GM23338 (cell line): Measurements from ENCODE around the gene FAM185A. TPM values are rescaled to one million over a fixed set of nuclear protein-coding genes. Genes with fewer than 3 reads are reported as not detected.

ENCODE experiments used
- ATAC-seq: fragments of 200-7000 bp; cut with Tn5 transposase; 3 replicates; pipeline ENCODE4 v1.9.1; 2020
- DNase-seq: peaks from one replicate; pipeline ENCODE4 v3.0.0-alpha.2; 2015; ENCODE audit warnings: low spot score
- H2AFZ ChIP-seq: fragments of 200-600 bp; sonication (generic); 2 replicates; pipeline ENCODE4 v1.8.0; 2016; ENCODE audit warnings: antibody characterized with exemption, mild to moderate bottlenecking, moderate library complexity
- H3F3A ChIP-seq: fragments of 200-600 bp; sonication (generic); replicated peaks from 2 replicates; pipeline ENCODE4 v1.8.0; 2017; ENCODE audit warnings: antibody characterized with exemption, mixed run types, low read depth
- H3K27ac ChIP-seq: fragments of 200-600 bp; sonication (generic); 2 replicates; pipeline ENCODE4 v1.6.1; 2016; ENCODE audit warnings: low read depth
- H3K27me3 ChIP-seq: fragments of 200-600 bp; sonication (generic); 2 replicates; pipeline ENCODE4 v1.8.0; 2016; ENCODE audit warnings: mild to moderate bottlenecking, mixed run types, moderate library complexity; ENCODE audit not compliant: insufficient read depth
- H3K36me3 ChIP-seq: fragments of 200-600 bp; sonication (generic); 2 replicates; pipeline ENCODE4 v1.8.0; 2016; ENCODE audit warnings: mild to moderate bottlenecking; ENCODE audit not compliant: insufficient read depth
- H3K4me1 ChIP-seq: fragments of 200-600 bp; sonication (generic); 2 replicates; pipeline ENCODE4 v1.8.0; 2016; ENCODE audit warnings: mild to moderate bottlenecking, moderate library complexity; ENCODE audit not compliant: insufficient read depth
- H3K4me2 ChIP-seq: fragments of 200-600 bp; sonication (generic); 2 replicates; pipeline ENCODE4 v1.7.1; 2017; ENCODE audit warnings: mixed run types
- H3K4me3 ChIP-seq: fragments of 200-600 bp; sonication (generic); 2 replicates; pipeline ENCODE4 v1.6.1; 2016; ENCODE audit warnings: mixed run types
- H3K79me2 ChIP-seq: fragments of 200-600 bp; sonication (generic); replicated peaks from 2 replicates; pipeline ENCODE4 v1.8.0; 2017; ENCODE audit warnings: mild to moderate bottlenecking; ENCODE audit not compliant: insufficient read depth
- H3K9me2 ChIP-seq: fragments of 200-600 bp; sonication (generic); 2 replicates; pipeline ENCODE4 v1.8.0; 2017; ENCODE audit not compliant: insufficient read depth
- H4K20me1 ChIP-seq: fragments of 200-600 bp; sonication (generic); replicated peaks from 2 replicates; pipeline ENCODE4 v1.8.0; 2017; ENCODE audit warnings: mild to moderate bottlenecking; ENCODE audit not compliant: insufficient read depth
- H3K27ac Mint-ChIP-seq: 2 replicates; pipeline ENCODE4 v1.8.0; 2020; ENCODE audit warnings: inconsistent platforms, mild to moderate bottlenecking, moderate library complexity, mixed read lengths
- H3K27me3 Mint-ChIP-seq: 3 replicates; pipeline ENCODE4 v1.8.0; 2022; ENCODE audit warnings: low read depth, mild to moderate bottlenecking, moderate library complexity, mixed read lengths, inconsistent platforms; ENCODE audit not compliant: insufficient read depth, poor library complexity
- H3K36me3 Mint-ChIP-seq: 3 replicates; pipeline ENCODE4 v1.8.0; 2021; ENCODE audit warnings: low read depth, mild to moderate bottlenecking, inconsistent platforms, moderate library complexity, mixed read lengths
- H3K4me1 Mint-ChIP-seq: 3 replicates; pipeline ENCODE4 v1.8.0; 2020; ENCODE audit warnings: mild to moderate bottlenecking, inconsistent platforms, mixed read lengths
- H3K4me3 Mint-ChIP-seq: 3 replicates; pipeline ENCODE4 v1.8.0; 2021; ENCODE audit warnings: moderate library complexity, mild to moderate bottlenecking, inconsistent platforms, mixed read lengths
- H3K9me3 Mint-ChIP-seq: 3 replicates; pipeline ENCODE4 v1.8.0; 2020; ENCODE audit warnings: moderate library complexity, mild to moderate bottlenecking, inconsistent platforms, mixed read lengths
- CTCF ChIP-seq, 2 experiments: fragments of 200-600 bp in 1 of 2; sonication (generic) in 1 of 2; conservative IDR thresholded peaks; 2 replicates each; pipeline versions ENCODE4 v1.5.1 to v1.6.1; 2016 to 2017; ENCODE audit warnings: antibody characterized with exemption in 2 of 2, low read depth in 2 of 2, mild to moderate bottlenecking in 2 of 2, moderate library complexity in 1 of 2
- EZH2 ChIP-seq: fragments of 200-600 bp; sonication (generic); IDR thresholded peaks from one replicate; pipeline ENCODE4 v1.8.0; 2017; ENCODE audit warnings: antibody characterized with exemption, mild to moderate bottlenecking, low read depth; ENCODE audit not compliant: unreplicated experiment
- JUNB ChIP-seq: IDR thresholded peaks from one replicate; pipeline ENCODE4 v1.6.1; 2016; ENCODE audit warnings: antibody characterized with exemption; ENCODE audit not compliant: unreplicated experiment
- REST ChIP-seq: IDR thresholded peaks from one replicate; pipeline ENCODE4 v1.6.1; 2018; ENCODE audit warnings: antibody characterized with exemption; ENCODE audit not compliant: unreplicated experiment
- ZNF331 ChIP-seq: fragments of 250-450 bp; sonication (Bioruptor Pico); IDR thresholded peaks from 2 replicates; pipeline ENCODE4 v1.5.0; 2020; ENCODE audit warnings: low read depth, mild to moderate bottlenecking, moderate library complexity
- ZNF462 ChIP-seq: fragments of 250-450 bp; sonication (Bioruptor Pico); IDR thresholded peaks from 2 replicates; pipeline ENCODE4 v1.5.0; 2020; ENCODE audit warnings: mild to moderate bottlenecking, moderate library complexity
- polyA plus RNA-seq: library from polyadenylated mRNA; unstranded; fragments of >200 nt; fragmentation: Nextera tagmentation; extraction: Ambion mirVana; gene quantifications from 2 replicates; pipeline ENCODE4 v1.2.1, GENCODE V29; 2016
- total RNA-seq: library from RNA; depleted of rRNA; stranded (reverse); fragments of >200 nt; shearing (Covaris generic); gene quantifications from 2 replicates; pipeline ENCODE4 v1.2.3, GENCODE V29; 2014

FAM185A gene
- total and polyA plus RNA-seq, 2 experiments from 2014 or later = 5.7 to 11.7 TPM

- no peaks in the 10 kb centered on the region for H3F3A ChIP-seq
- Mint-ChIP-seq H3K4me1 (no peaks in the 10 kb centered on the region), H3K27me3 (no peaks in the 10 kb centered on the region), H3K36me3 (peaks cover 8% of the 10 kb centered on the region; the same call in 2 of the 3 replicates), H3K9me3 (no peaks in the 10 kb centered on the region), H3K4me3 (no peak overlapping the region), H3K27ac (no peak overlapping the region)
- H2AFZ ChIP-seq = no peak overlapping the region
- H3K4me3 ChIP-seq = no peak overlapping the region
- TF ChIP-seq ZNF331 (CRISPR knock-in tag) (no peak), CTCF (conservative IDR thresholded peaks at IDR 0.05; ENCODE audit: low read depth in 2 of 2) (no peak), REST (no peak), ZNF462 (CRISPR knock-in tag) (no peak), JUNB (no peak), EZH2 (no peak)
- no peaks in the 10 kb centered on the region for H3K79me2 ChIP-seq
- no peaks in the 10 kb centered on the region; the same call in 1 of the 2 replicates for H3K9me2 ChIP-seq
- no peaks in the 10 kb centered on the region for H3K4me1 ChIP-seq
- no peak overlapping the region for H3K4me2 ChIP-seq
- H3K27me3 ChIP-seq = no peaks in the 10 kb centered on the region
- no peak overlapping the region for H3K27ac ChIP-seq
- ATAC-seq (no peak), DNase-seq (no peak)
- no peaks in the 10 kb centered on the region for H3K36me3 ChIP-seq
- no peaks in the 10 kb centered on the region for H4K20me1 ChIP-seq
Observed at GRCh38 chr7:102823390-102824119, 74.8 kb downstream of the FAM185A start.
